K562 (cell line): ENCODE measurements around the gene GRIN2D. TPM values are rescaled to one million over a fixed set of nuclear protein-coding genes. Genes with fewer than 3 reads are reported as not detected.
A peak's percentile ranks its signal among the peaks of the same experiment; 100 is the strongest.

ENCODE experiments used
- ARID3B ChIP-seq: fragments of 250-450 bp; sonication (Bioruptor Pico); IDR thresholded peaks from 2 replicates; pipeline ENCODE4 v1.4.0; 2020; ENCODE audit warnings: borderline replicate concordance
- BRF2 ChIP-seq: IDR thresholded peaks from 3 replicates; pipeline ENCODE4 v1.6.1; 2011; ENCODE audit warnings: borderline replicate concordance, mild to moderate bottlenecking; ENCODE audit not compliant: insufficient read length, insufficient read depth
- CGGBP1 ChIP-seq: fragments of 250-450 bp; sonication (Bioruptor Pico); IDR thresholded peaks from 2 replicates; pipeline ENCODE4 v1.9.0; 2021; ENCODE audit warnings: mild to moderate bottlenecking
- DMBX1 ChIP-seq: fragments of 250-450 bp; sonication (Bioruptor Pico); IDR thresholded peaks from 2 replicates; pipeline ENCODE4 v1.8.0; 2022; ENCODE audit warnings: inconsistent platforms, mild to moderate bottlenecking, moderate library complexity, borderline replicate concordance
- GABPB1 ChIP-seq: sonication (generic); formaldehyde crosslinking; IDR thresholded peaks from 2 replicates; pipeline ENCODE4 v1.8.0; 2022; ENCODE audit warnings: mild to moderate bottlenecking, missing genetic modification reagents
- HDAC1 ChIP-seq, 2 experiments: fragments of 450-650 bp; IDR thresholded peaks; 2 replicates each; pipeline ENCODE4 v1.6.1; 2016 to 2017; ENCODE audit warnings: inconsistent platforms in 1 of 2, mild to moderate bottlenecking in 1 of 2, moderate library complexity in 1 of 2
- MAFF ChIP-seq: IDR thresholded peaks from 2 replicates; pipeline ENCODE4 v1.6.1; 2012; ENCODE audit warnings: low read length, improper control_type of control experiment
- MAZ ChIP-seq, 2 experiments: fragments of 450-650 bp in 1 of 2; sonication (generic) in 1 of 2; formaldehyde crosslinking; IDR thresholded peaks in 1 of 2; conservative IDR thresholded peaks in 1 of 2; 2 replicates each; pipeline versions ENCODE4 v1.4.0 to v1.5.0; 2020; ENCODE audit warnings: mild to moderate bottlenecking in 1 of 2, missing genetic modification reagents in 1 of 2
- MXI1 ChIP-seq: IDR thresholded peaks from 2 replicates; pipeline ENCODE4 v1.6.1; 2011; ENCODE audit warnings: low read depth, mild to moderate bottlenecking, improper control_type of control experiment, low read length
- NEUROD1 ChIP-seq: fragments of 150-350 bp; IDR thresholded peaks from 2 replicates; pipeline ENCODE4 v1.6.1; 2014; ENCODE audit warnings: borderline replicate concordance, low read length, low read depth; ENCODE audit not compliant: partially characterized antibody
- NFE2 ChIP-seq: IDR thresholded peaks from 2 replicates; pipeline ENCODE4 v1.6.1; 2014; ENCODE audit warnings: antibody characterized with exemption, low read depth
- NRF1 ChIP-seq, 2 experiments: fragments of 450-650 bp; IDR thresholded peaks in 1 of 2; conservative IDR thresholded peaks in 1 of 2; 2 replicates each; pipeline ENCODE4 v1.6.1; 2014; ENCODE audit warnings: mild to moderate bottlenecking in 2 of 2
- PRMT5 ChIP-seq: sonication (generic); formaldehyde crosslinking; IDR thresholded peaks from 2 replicates; pipeline ENCODE4 v1.5.0; 2020; ENCODE audit warnings: missing genetic modification reagents
- RBM25 ChIP-seq: fragments of 200-400 bp; formaldehyde crosslinking; IDR thresholded peaks from 2 replicates; pipeline ENCODE4 v1.6.1; 2018; ENCODE audit warnings: low read length, low read depth, moderate library complexity; ENCODE audit not compliant: severe bottlenecking
- SRSF1 ChIP-seq: fragments of 200-400 bp; formaldehyde crosslinking; IDR thresholded peaks from 2 replicates; pipeline ENCODE4 v1.6.1; 2017; ENCODE audit warnings: mild to moderate bottlenecking, low read depth, low read length, moderate library complexity
- TCF15 ChIP-seq: fragments of 250-450 bp; sonication (Bioruptor Pico); IDR thresholded peaks from 2 replicates; pipeline ENCODE4 v1.8.0; 2022; ENCODE audit warnings: moderate library complexity, mild to moderate bottlenecking, inconsistent platforms
- TFAP4 ChIP-seq: sonication (generic); formaldehyde crosslinking; IDR thresholded peaks from 2 replicates; pipeline ENCODE4 v1.8.0; 2022; ENCODE audit warnings: missing genetic modification reagents, mild to moderate bottlenecking, moderate library complexity, borderline replicate concordance
- WHSC1 ChIP-seq: IDR thresholded peaks from one replicate; pipeline ENCODE4 v1.6.1; 2012; ENCODE audit warnings: low read length, control low read depth, inconsistent platforms
- ZHX1 ChIP-seq: fragments of 150-350 bp; conservative IDR thresholded peaks from 2 replicates; pipeline ENCODE4 v1.6.1; 2014; ENCODE audit warnings: low read length
- ZNF12 ChIP-seq: sonication (generic); formaldehyde crosslinking; IDR thresholded peaks from 2 replicates; pipeline ENCODE4 v1.4.0; 2020; ENCODE audit warnings: mild to moderate bottlenecking, missing genetic modification reagents
- ZNF586 ChIP-seq: fragments of 450-650 bp; formaldehyde crosslinking; conservative IDR thresholded peaks from 2 replicates; pipeline ENCODE4 v1.4.0; 2020; ENCODE audit warnings: mild to moderate bottlenecking, moderate library complexity
- polyA plus RNA-seq, 8 experiments: library from polyadenylated mRNA; depleted of rRNA in 4 of 8; stranded (reverse) in 5 of 8; unstranded in 3 of 8; fragments of >200 nt; fragmentation: Nextera tagmentation in 2 of 8; fragmentation: Illumina TruSeq in 1 of 8; extraction: Ambion mirVana in 2 of 8; extraction: Trizol in 1 of 8; gene quantifications; 2 replicates each; pipeline versions ENCODE4 v1.2.1 to v1.2.3, GENCODE V29; 2011 to 2014; ENCODE audit warnings: inconsistent platforms in 1 of 8, missing spikeins in 1 of 8
- total RNA-seq, 7 experiments: library from RNA; depleted of rRNA in 6 of 7; stranded (reverse); fragments of >200 nt in 6 of 7; fragmentation: Illumina TruSeq in 2 of 7; extraction: Trizol in 2 of 7; gene quantifications; 2 replicates each; pipeline versions ENCODE4 v1.2.1 to v1.2.3, GENCODE V29; 2011 to 2021; ENCODE audit warnings: low replicate concordance in 1 of 7

Gene GRIN2D
- total and polyA plus RNA-seq, 9 of the 15 experiments (the other 6 are each of a cell fraction or from before 2014, with no cell fraction given) = 0.32 to 31.5 (median 1.8) TPM

- no peak for TF ChIP-seq SRSF1
- TF ChIP-seq ZNF12 (CRISPR knock-in tag) = no peak
- no peak for TF ChIP-seq ARID3B (CRISPR knock-in tag)
- peak; percentile 81 to 83 for TF ChIP-seq NRF1 (conservative IDR thresholded peaks at IDR 0.05 in 1 of 2, IDR thresholded peaks at IDR 0.05 in 1 of 2)
- no peak for TF ChIP-seq PRMT5 (CRISPR knock-in tag)
- peak in 1 of 2 experiments; percentile 20; a peak in 1 of 4 replicates for TF ChIP-seq HDAC1 (IDR thresholded peaks at IDR 0.05)
- peak in 1 of 2 experiments; percentile 8; a peak in 1 of 4 replicates for TF ChIP-seq MAZ (CRISPR knock-in tag; conservative IDR thresholded peaks at IDR 0.05 in 1 of 2, IDR thresholded peaks at IDR 0.05 in 1 of 2)
- TF ChIP-seq TFAP4 (CRISPR knock-in tag) = peak; percentile 34; the same call in 1 of the 2 replicates
- no peak for TF ChIP-seq RBM25
- TF ChIP-seq NFE2 = no peak
- TF ChIP-seq MXI1 = no peak
- TF ChIP-seq DMBX1 (CRISPR knock-in tag) = no peak
- TF ChIP-seq GABPB1 (CRISPR knock-in tag) = peak; percentile 44; the same call in 1 of the 2 replicates
- no peak for TF ChIP-seq BRF2
- no peak for TF ChIP-seq NEUROD1
- TF ChIP-seq TCF15 (CRISPR knock-in tag) = no peak
- TF ChIP-seq ZNF586 (CRISPR knock-in tag) = no peak
- TF ChIP-seq WHSC1 = no peak
- TF ChIP-seq MAFF = no peak
- TF ChIP-seq CGGBP1 (CRISPR knock-in tag) = no peak
- TF ChIP-seq ZHX1 = no peak
These were observed 6.7 kb downstream of the GRIN2D start (continued) for GRCh38 chr19:48400018-48400742.
